Skeletal muscle satellite cell (primary cell): ENCODE data around the gene GASK1A.

Source experiments
- H3K27me3 ChIP-seq: 2 replicates; pipeline ENCODE4 v1.7.0; 2013; ENCODE audit warnings: low read length; ENCODE audit not compliant: control insufficient read depth, insufficient read depth
- H3K36me3 ChIP-seq: 2 replicates; pipeline ENCODE4 v1.7.0; 2013; ENCODE audit warnings: mild to moderate bottlenecking, control low read depth, low read length; ENCODE audit not compliant: insufficient read depth
- H3K4me1 ChIP-seq: 2 replicates; pipeline ENCODE4 v1.7.0; 2013; ENCODE audit warnings: low read length; ENCODE audit not compliant: control insufficient read depth, insufficient read depth
- H3K4me2 ChIP-seq: 2 replicates; pipeline ENCODE4 v1.7.0; 2013; ENCODE audit warnings: mild to moderate bottlenecking, low read length
- H3K4me3 ChIP-seq: 2 replicates; pipeline ENCODE4 v1.7.0; 2013; ENCODE audit warnings: low read length
- H3K9ac ChIP-seq: 2 replicates; pipeline ENCODE4 v1.7.0; 2013; ENCODE audit warnings: mild to moderate bottlenecking, low read depth, low read length, moderate library complexity
- H3K9me3 ChIP-seq: replicated peaks from 2 replicates; pipeline ENCODE4 v1.7.0; 2013; ENCODE audit warnings: mild to moderate bottlenecking, control low read depth, low read length

Gene GASK1A

GRCh38 chr3:42983927-42984326, 4.8 kb downstream of the GASK1A start:
- H3K4me1 ChIP-seq: peaks cover 6% of the 10 kb centered on the region
- H3K27me3 ChIP-seq: peaks cover 53% of the 10 kb centered on the region

GRCh38 chr3:42984701-42985100, 5.6 kb downstream of the GASK1A start:
- no peaks in the 10 kb centered on the region for H3K9me3 ChIP-seq
- H3K36me3 ChIP-seq: no peaks in the 10 kb centered on the region
- H3K9ac ChIP-seq: no peak overlapping the region
- no peak overlapping the region for H3K4me2 ChIP-seq
- H3K4me3 ChIP-seq: no peak overlapping the region
- H3K4me1 ChIP-seq: peaks cover under 1% of the 10 kb centered on the region
- peaks cover 48% of the 10 kb centered on the region for H3K27me3 ChIP-seq

More at GRCh38 chr3:42983927-42984326, 4.8 kb downstream of the GASK1A start:
- Histone ChIP-seq H3K4me2 (no peak overlapping the region), H3K9me3 (no peaks in the 10 kb centered on the region), H3K4me3 (no peak overlapping the region), H3K9ac (no peak overlapping the region), H3K36me3 (no peaks in the 10 kb centered on the region)

- Histone ChIP-seq H3K27me3 (peaks cover 23% of the 10 kb centered on the region), H3K9me3 (no peaks in the 10 kb centered on the region), H3K4me1 (no peaks in the 10 kb centered on the region), H3K4me2 (no peak overlapping the region), H3K4me3 (no peak overlapping the region), H3K9ac (no peak overlapping the region), H3K36me3 (no peaks in the 10 kb centered on the region)
These were observed 9.0 kb downstream of the GASK1A start for GRCh38 chr3:42988097-42988496.

- H3K4me1 ChIP-seq: no peaks in the 10 kb centered on the region
These were observed 9.5 kb downstream of the GASK1A start for GRCh38 chr3:42988566-42988965.

GRCh38 chr3:42991341-42992315, 12.5 kb downstream of the GASK1A start:
- H3K9me3 ChIP-seq: no peaks in the 10 kb centered on the region
- no peaks in the 10 kb centered on the region for H3K36me3 ChIP-seq
- H3K4me1 ChIP-seq: no peaks in the 10 kb centered on the region
- H3K4me2 ChIP-seq: no peak overlapping the region
- no peak overlapping the region for H3K9ac ChIP-seq
- H3K4me3 ChIP-seq: no peak overlapping the region
- peaks cover 23% of the 10 kb centered on the region for H3K27me3 ChIP-seq

More at GRCh38 chr3:42988566-42988965, 9.5 kb downstream of the GASK1A start:
- H3K9me3 ChIP-seq: no peaks in the 10 kb centered on the region
- no peak overlapping the region for H3K9ac ChIP-seq
- no peak overlapping the region for H3K4me2 ChIP-seq
- no peaks in the 10 kb centered on the region for H3K36me3 ChIP-seq
- no peak overlapping the region for H3K4me3 ChIP-seq
- H3K27me3 ChIP-seq: peaks cover 23% of the 10 kb centered on the region

- Histone ChIP-seq H3K9me3 (no peaks in the 10 kb centered on the region), H3K4me1 (no peaks in the 10 kb centered on the region), H3K36me3 (no peaks in the 10 kb centered on the region), H3K4me2 (no peak overlapping the region), H3K27me3 (peaks cover 15% of the 10 kb centered on the region), H3K4me3 (no peak overlapping the region), H3K9ac (no peak overlapping the region)
These were observed 15.5 kb downstream of the GASK1A start for GRCh38 chr3:42994595-42994994.

GRCh38 chr3:42996021-42996420, 16.9 kb downstream of the GASK1A start:
- Histone ChIP-seq H3K4me1 (peaks cover 4% of the 10 kb centered on the region), H3K27me3 (peaks cover 20% of the 10 kb centered on the region), H3K4me3 (no peak overlapping the region), H3K9ac (no peak overlapping the region), H3K36me3 (no peaks in the 10 kb centered on the region), H3K4me2 (no peak overlapping the region), H3K9me3 (no peaks in the 10 kb centered on the region)

GRCh38 chr3:42996633-42997075, 17.5 kb downstream of the GASK1A start:
- no peaks in the 10 kb centered on the region for H3K9me3 ChIP-seq
- peaks cover 13% of the 10 kb centered on the region for H3K27me3 ChIP-seq
- H3K9ac ChIP-seq: no peak overlapping the region
- no peak overlapping the region for H3K4me3 ChIP-seq
- peaks cover 8% of the 10 kb centered on the region for H3K4me1 ChIP-seq
- no peaks in the 10 kb centered on the region for H3K36me3 ChIP-seq
- no peak overlapping the region for H3K4me2 ChIP-seq

- H3K4me3 ChIP-seq: no peak overlapping the region
- H3K4me2 ChIP-seq: no peak overlapping the region
- H3K9ac ChIP-seq: no peak overlapping the region
- H3K4me1 ChIP-seq: peaks cover 11% of the 10 kb centered on the region
- peaks cover 13% of the 10 kb centered on the region for H3K27me3 ChIP-seq
- H3K36me3 ChIP-seq: no peaks in the 10 kb centered on the region
- no peaks in the 10 kb centered on the region for H3K9me3 ChIP-seq
These were observed 20.1 kb downstream of the GASK1A start for GRCh38 chr3:42999212-42999611.

- Histone ChIP-seq H3K9me3 (no peaks in the 10 kb centered on the region), H3K9ac (no peak overlapping the region), H3K4me2 (no peak overlapping the region), H3K27me3 (peaks cover 13% of the 10 kb centered on the region), H3K4me1 (peaks cover 11% of the 10 kb centered on the region), H3K4me3 (no peak overlapping the region), H3K36me3 (no peaks in the 10 kb centered on the region)
These were observed 20.5 kb downstream of the GASK1A start for GRCh38 chr3:42999632-43000031.

GRCh38 chr3:43000387-43000786, 21.3 kb downstream of the GASK1A start:
- no peak overlapping the region for H3K9ac ChIP-seq
- H3K4me2 ChIP-seq: no peak overlapping the region
- H3K27me3 ChIP-seq: peaks cover 13% of the 10 kb centered on the region
- H3K4me1 ChIP-seq: peaks cover 11% of the 10 kb centered on the region
- H3K36me3 ChIP-seq: no peaks in the 10 kb centered on the region
- no peaks in the 10 kb centered on the region for H3K9me3 ChIP-seq
- no peak overlapping the region for H3K4me3 ChIP-seq
